Karpas-422 (cell line): Measurements from ENCODE around the gene CNIH3. TPM values are rescaled to one million over a fixed set of nuclear protein-coding genes. Genes with fewer than 3 reads are reported as not detected.

Experiments
- DNase-seq: peaks from one replicate; pipeline ENCODE4 v3.0.0-alpha.2; 2015
- H2AFZ ChIP-seq: fragments of 200-600 bp; sonication (generic); 2 replicates; pipeline ENCODE4 v1.6.1; 2014; ENCODE audit warnings: antibody characterized with exemption, low read length, mixed read lengths
- H3K27ac ChIP-seq: fragments of 200-600 bp; sonication (generic); 2 replicates; pipeline ENCODE4 v1.5.1; 2014; ENCODE audit warnings: mild to moderate bottlenecking, low read length, moderate library complexity
- H3K27me3 ChIP-seq: fragments of 200-600 bp; sonication (generic); 2 replicates; pipeline ENCODE4 v1.6.1; 2014; ENCODE audit warnings: low read length, mixed read lengths
- H3K36me3 ChIP-seq: fragments of 200-600 bp; sonication (generic); 2 replicates; pipeline ENCODE4 v1.6.1; 2014; ENCODE audit warnings: low read length, mixed read lengths; ENCODE audit not compliant: insufficient read depth
- H3K4me1 ChIP-seq: fragments of 200-600 bp; sonication (generic); 2 replicates; pipeline ENCODE4 v1.6.1; 2014; ENCODE audit warnings: mild to moderate bottlenecking, low read length, mixed read lengths
- H3K4me2 ChIP-seq: fragments of 200-600 bp; sonication (generic); 2 replicates; pipeline ENCODE4 v1.6.1; 2014; ENCODE audit warnings: low read length, low read depth, mild to moderate bottlenecking; ENCODE audit not compliant: poor library complexity, severe bottlenecking
- H3K4me3 ChIP-seq: fragments of 200-600 bp; sonication (generic); 2 replicates; pipeline ENCODE4 v1.5.1; 2014; ENCODE audit warnings: mild to moderate bottlenecking, antibody characterized with exemption, low read length, mixed read lengths
- H3K79me2 ChIP-seq: fragments of 200-600 bp; sonication (generic); 2 replicates; pipeline ENCODE4 v1.6.1; 2014; ENCODE audit warnings: mild to moderate bottlenecking, low read length, mixed read lengths
- H3K9ac ChIP-seq: fragments of 200-600 bp; sonication (generic); 2 replicates; pipeline ENCODE4 v1.6.0; 2014; ENCODE audit warnings: low read length
- H3K9me2 ChIP-seq: fragments of 200-600 bp; sonication (generic), shearing (Covaris generic); replicated peaks from 2 replicates; pipeline ENCODE4 v1.6.0; 2014; ENCODE audit warnings: mild to moderate bottlenecking, low read length, moderate library complexity; ENCODE audit not compliant: insufficient read depth
- H3K9me3 ChIP-seq: fragments of 300-700, 200-600 bp; sonication (generic); 2 replicates; pipeline ENCODE4 v1.6.1; 2014; ENCODE audit warnings: low read length, mixed read lengths
- H4K20me1 ChIP-seq: fragments of 200-600 bp; sonication (generic); 2 replicates; pipeline ENCODE4 v1.6.1; 2014; ENCODE audit warnings: mild to moderate bottlenecking, antibody characterized with exemption, low read length, low read depth; ENCODE audit not compliant: insufficient read depth
- total RNA-seq: library from RNA; depleted of rRNA; stranded (reverse); fragments of >200 nt; shearing (Covaris generic); gene quantifications from 2 replicates; pipeline ENCODE4 v1.2.3, GENCODE V29; 2014; ENCODE audit warnings: low replicate concordance

CNIH3 gene
- total RNA-seq, 1 experiment from 2014 or later = 4.7 TPM

DNA sequence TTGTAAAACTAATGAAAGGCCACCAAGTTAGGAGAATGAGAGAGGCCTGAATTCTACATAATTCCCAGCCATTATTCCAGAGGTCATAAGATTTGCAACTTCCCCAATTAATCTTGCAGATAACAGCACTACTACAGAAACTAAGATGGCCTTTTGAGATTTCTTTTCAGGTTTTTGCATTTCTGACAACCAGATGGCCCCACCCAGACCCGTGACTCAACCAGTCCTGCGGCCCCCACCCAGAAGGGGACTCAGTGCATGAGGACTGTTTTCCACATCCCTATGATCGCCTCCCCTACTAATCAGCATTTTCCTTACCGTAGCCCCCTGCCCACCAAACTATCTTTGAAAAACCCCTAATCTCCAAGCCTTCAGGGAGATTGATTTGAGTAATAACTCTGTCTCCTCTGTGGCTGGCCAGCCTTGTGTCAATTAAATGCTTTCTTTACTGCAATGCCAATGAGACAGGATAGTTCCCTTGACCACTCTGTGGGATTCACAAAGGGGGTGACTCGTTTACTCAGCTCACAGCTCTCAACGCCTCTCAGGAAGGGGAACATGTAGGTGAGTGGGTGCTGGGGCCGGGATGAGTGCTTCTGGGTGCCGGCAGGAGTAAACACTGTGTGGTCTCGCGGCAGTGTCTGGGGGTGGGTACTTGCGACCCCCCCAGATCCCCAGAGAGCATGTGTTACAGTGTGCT, 10.5 kb upstream of the CNIH3 start:
- no peak overlapping the region for H3K4me2 ChIP-seq
- no peaks in the 10 kb centered on the region for H3K36me3 ChIP-seq
- no peaks in the 10 kb centered on the region for H3K9me3 ChIP-seq
- no peaks in the 10 kb centered on the region for H3K79me2 ChIP-seq
- no peaks in the 10 kb centered on the region for H3K4me1 ChIP-seq
- H3K4me3 ChIP-seq = no peak overlapping the region
- H3K27me3 ChIP-seq = no peaks in the 10 kb centered on the region
- no peak overlapping the region for H3K9ac ChIP-seq
- H4K20me1 ChIP-seq = no peaks in the 10 kb centered on the region
- no peak overlapping the region for H2AFZ ChIP-seq
- no peaks in the 10 kb centered on the region for H3K9me2 ChIP-seq
- no peak overlapping the region for H3K27ac ChIP-seq
- no peak for DNase-seq

DNA sequence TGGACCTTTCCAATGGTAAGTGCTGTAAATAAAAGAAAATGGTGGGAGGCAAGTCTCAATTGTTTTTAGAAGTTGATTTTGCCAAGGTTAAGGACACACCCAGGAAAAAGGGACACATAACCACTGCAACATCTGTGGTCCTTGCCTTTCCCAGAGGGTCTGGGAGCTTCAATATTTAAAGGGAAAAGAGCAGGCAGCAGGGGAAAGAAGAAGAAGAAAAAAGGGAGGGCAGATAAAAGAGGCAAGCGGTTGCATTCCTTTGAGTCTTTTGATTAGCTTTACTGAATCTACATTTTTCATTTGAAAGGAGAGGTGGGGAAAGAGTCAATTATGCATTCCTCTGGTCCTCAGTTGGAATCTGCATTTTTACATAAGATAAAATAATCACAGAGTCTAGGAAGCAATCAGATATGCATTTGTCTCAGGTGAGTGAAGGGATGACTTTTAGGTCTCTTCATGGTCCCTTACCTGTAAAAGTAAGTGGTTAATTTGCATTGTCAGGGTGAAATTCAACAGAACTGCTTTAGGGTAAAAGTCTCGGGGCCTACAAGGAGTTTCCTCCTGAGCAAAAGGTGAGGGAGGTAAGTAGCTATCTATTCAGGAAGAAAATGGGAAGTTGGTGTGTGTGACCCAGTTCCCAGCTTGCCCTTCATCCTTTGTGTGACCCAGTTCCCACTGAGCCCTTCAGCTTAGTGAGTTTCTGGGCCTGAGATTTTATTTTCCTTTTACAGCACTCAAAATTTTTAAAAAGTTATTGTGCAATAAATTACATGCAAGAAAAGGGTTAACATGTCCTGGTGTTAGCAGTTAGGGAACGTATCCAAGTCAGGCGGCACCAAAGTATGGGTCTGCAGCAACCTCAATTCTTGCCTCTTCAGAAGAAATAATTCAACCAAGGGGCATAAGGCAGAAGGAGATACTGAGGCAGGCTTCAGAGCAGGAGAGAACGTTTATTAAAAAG, 8.6 kb upstream of the CNIH3 start:
- Histone ChIP-seq H2AFZ (no peak overlapping the region), H3K4me3 (no peak overlapping the region), H3K4me1 (no peaks in the 10 kb centered on the region), H3K9ac (no peak overlapping the region), H3K4me2 (no peak overlapping the region), H3K36me3 (no peaks in the 10 kb centered on the region), H3K79me2 (no peaks in the 10 kb centered on the region), H3K9me2 (no peaks in the 10 kb centered on the region), H3K27ac (no peak overlapping the region), H4K20me1 (no peaks in the 10 kb centered on the region), H3K27me3 (no peaks in the 10 kb centered on the region), H3K9me3 (no peaks in the 10 kb centered on the region)
- DNase-seq = no peak

DNA sequence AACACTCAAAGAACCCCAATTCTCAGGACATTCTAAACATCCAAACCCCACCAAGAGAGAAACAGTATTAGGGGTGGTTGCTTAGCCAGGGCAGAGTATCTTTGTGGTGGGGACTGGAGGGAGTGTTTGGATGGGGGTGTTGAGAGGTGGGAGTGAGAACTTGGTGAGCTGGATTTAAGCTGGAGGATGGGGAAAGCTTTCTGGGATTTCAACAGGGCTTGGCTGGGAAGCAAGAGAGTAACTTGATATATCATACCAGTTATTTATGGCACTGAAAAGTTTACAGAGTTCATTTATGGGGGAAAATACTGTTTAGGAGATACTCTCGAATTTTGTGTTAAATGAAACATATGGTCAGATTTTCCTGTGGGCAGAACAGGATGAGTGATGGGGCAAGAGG, 6.8 kb upstream of the CNIH3 start:
- H4K20me1 ChIP-seq = no peaks in the 10 kb centered on the region
- H3K27ac ChIP-seq = no peak overlapping the region
- no peaks in the 10 kb centered on the region for H3K79me2 ChIP-seq
- no peaks in the 10 kb centered on the region for H3K4me1 ChIP-seq
- no peaks in the 10 kb centered on the region for H3K9me3 ChIP-seq
- no peaks in the 10 kb centered on the region for H3K9me2 ChIP-seq
- no peak overlapping the region for H2AFZ ChIP-seq
- no peak for DNase-seq
- no peaks in the 10 kb centered on the region for H3K36me3 ChIP-seq
- H3K4me2 ChIP-seq = no peak overlapping the region
- no peak overlapping the region for H3K9ac ChIP-seq
- no peak overlapping the region for H3K4me3 ChIP-seq
- H3K27me3 ChIP-seq = no peaks in the 10 kb centered on the region

DNA sequence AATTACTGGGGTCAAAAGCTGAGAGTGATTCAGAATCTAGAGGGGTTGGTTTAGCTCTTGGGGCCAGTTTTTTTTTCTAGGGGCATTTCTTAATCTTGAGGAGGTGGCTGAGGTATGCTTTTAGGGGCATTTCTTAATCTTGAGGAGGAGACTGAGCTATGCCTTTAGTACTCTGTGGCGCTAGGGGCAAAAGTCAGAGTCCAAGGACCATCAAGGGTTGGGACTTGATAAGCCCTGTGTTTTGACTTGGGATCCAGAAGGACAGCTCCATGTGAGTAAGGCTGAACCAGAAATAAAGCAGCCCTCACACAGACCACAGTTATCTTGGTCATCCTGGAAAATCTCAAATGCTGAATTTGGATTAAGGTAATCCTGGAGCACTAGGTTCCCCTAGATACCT, 3.9 kb upstream of the CNIH3 start:
- Histone ChIP-seq H3K27me3 (no peaks in the 10 kb centered on the region), H3K9me2 (no peaks in the 10 kb centered on the region), H3K4me3 (no peak overlapping the region), H3K9ac (no peak overlapping the region), H3K9me3 (no peaks in the 10 kb centered on the region), H2AFZ (no peak overlapping the region), H3K4me1 (no peaks in the 10 kb centered on the region), H4K20me1 (no peaks in the 10 kb centered on the region), H3K4me2 (no peak overlapping the region), H3K79me2 (no peaks in the 10 kb centered on the region), H3K36me3 (no peaks in the 10 kb centered on the region), H3K27ac (no peak overlapping the region)
- no peak for DNase-seq

DNA sequence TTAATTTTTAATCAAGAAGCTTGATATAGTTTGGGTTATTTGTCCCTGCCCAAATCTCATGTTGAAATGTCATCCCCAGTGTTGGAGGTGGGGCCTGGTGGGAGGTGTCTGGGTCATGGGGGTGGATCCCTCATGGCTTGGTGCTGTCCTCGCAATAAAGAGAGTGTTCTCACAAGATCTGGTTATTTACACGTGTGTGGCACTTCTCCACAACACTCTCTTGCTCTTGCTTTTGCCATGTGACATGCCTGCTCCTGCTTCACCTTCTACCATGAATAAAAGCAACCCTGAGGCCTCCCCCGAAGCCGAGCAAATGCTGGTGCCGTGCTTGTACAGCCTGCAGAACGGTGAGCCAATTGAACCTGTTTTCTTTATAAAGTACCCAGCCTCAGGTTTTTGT, 2.6 kb upstream of the CNIH3 start:
- Histone ChIP-seq H3K9me2 (no peaks in the 10 kb centered on the region), H3K9me3 (no peaks in the 10 kb centered on the region), H3K9ac (no peak overlapping the region), H3K4me3 (no peak overlapping the region), H3K27me3 (no peaks in the 10 kb centered on the region), H3K36me3 (no peaks in the 10 kb centered on the region), H3K4me2 (no peak overlapping the region), H3K4me1 (no peaks in the 10 kb centered on the region), H3K79me2 (no peaks in the 10 kb centered on the region), H3K27ac (no peak overlapping the region), H2AFZ (no peak overlapping the region), H4K20me1 (no peaks in the 10 kb centered on the region)
- DNase-seq = no peak

GRCh38 chr1:224616756-224617409, 766 bp downstream of the CNIH3 start:
- Histone ChIP-seq H3K4me1 (no peaks in the 10 kb centered on the region), H3K79me2 (no peaks in the 10 kb centered on the region), H3K27ac (no peak overlapping the region), H4K20me1 (no peaks in the 10 kb centered on the region), H3K9me2 (no peaks in the 10 kb centered on the region), H3K4me2 (no peak overlapping the region), H2AFZ (no peak overlapping the region), H3K9me3 (no peaks in the 10 kb centered on the region), H3K36me3 (no peaks in the 10 kb centered on the region), H3K27me3 (no peaks in the 10 kb centered on the region), H3K4me3 (no peak overlapping the region), H3K9ac (no peak overlapping the region)
- no peak for DNase-seq

DNA sequence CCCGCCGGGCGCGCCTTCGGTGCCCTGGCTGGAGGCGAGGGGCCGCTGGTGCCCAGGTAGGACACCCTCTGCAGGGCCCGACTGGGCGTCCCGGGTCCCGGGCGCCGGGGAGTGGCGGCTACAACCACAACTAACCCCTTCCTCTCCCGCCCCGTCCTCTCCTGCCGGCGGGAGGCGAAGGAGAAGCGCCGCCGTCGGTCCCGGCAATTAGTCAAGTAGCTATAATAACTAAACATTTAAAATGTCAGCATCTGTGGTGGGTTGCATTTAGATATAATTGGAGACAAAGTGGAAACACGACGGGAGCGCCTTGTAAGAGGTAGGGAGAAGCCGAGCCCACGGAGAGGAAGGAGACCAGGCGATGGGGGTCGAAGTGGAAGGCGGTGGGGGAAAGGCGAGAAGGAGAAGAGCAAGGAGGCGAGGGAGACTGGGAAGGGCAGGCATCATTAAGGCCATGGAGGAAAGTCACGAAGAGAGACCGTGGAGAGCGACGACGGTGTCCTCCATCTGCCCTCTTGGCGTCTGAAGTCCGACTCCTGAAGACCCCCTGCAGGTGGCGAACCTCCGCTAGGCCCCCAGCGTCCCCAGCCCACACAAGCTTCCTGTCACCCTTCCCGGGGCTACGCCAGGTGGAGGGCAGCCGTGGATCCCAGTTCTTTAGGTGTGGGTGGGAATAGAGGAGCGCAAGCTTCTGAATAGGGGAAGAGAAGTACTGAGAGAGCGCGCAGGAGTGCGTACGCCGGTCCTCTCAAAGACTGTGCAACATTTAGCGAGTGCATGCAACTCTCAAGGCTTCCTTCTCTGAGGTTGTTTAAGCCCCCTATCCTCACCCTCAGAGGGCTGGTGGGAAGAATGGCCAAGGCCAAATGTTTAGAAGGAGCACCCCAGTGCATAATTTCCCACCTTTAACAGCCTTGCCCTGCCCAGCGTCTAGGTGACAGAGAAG, 1.6 kb downstream of the CNIH3 start:
- no peaks in the 10 kb centered on the region for H3K4me1 ChIP-seq
- H3K79me2 ChIP-seq = no peaks in the 10 kb centered on the region
- no peak overlapping the region for H3K9ac ChIP-seq
- H3K9me2 ChIP-seq = no peaks in the 10 kb centered on the region
- H3K27ac ChIP-seq = no peak overlapping the region
- no peaks in the 10 kb centered on the region for H3K9me3 ChIP-seq
- H4K20me1 ChIP-seq = no peaks in the 10 kb centered on the region
- H3K36me3 ChIP-seq = no peaks in the 10 kb centered on the region
- no peak overlapping the region for H3K4me3 ChIP-seq
- DNase-seq = no peak
- no peaks in the 10 kb centered on the region for H3K27me3 ChIP-seq
- no peak overlapping the region for H3K4me2 ChIP-seq
- H2AFZ ChIP-seq = no peak overlapping the region
